Gastroesophageal sphincter (tissue), 4 donors: ENCODE results near the gene PLCD4. TPM values are rescaled to one million over a fixed set of nuclear protein-coding genes. Genes with fewer than 3 reads are reported as not detected.

Source experiments
- ATAC-seq: fragments of 150-250 bp; one replicate; pipeline ENCODE4 v1.9.1; 2016; ENCODE audit warnings: mild to moderate bottlenecking, moderate library complexity
- H3K27ac ChIP-seq, 4 donors: fragments of 200-600 bp; sonication (generic) in 3 of 4; 1 replicate in 3 of 4; 2 replicates in 1 of 4; pipeline ENCODE4 v1.5.1; 2016 to 2019
- H3K27me3 ChIP-seq: fragments of 200-600 bp; sonication (generic); one replicate; pipeline ENCODE4 v1.5.1; 2019
- H3K36me3 ChIP-seq, 2 donors: fragments of 200-600 bp; sonication (generic); one replicate each; pipeline ENCODE4 v1.5.1; 2019; ENCODE audit warnings: control low read depth in 1 of 2
- H3K4me1 ChIP-seq, 3 donors: fragments of 200-600 bp; sonication (generic); 1 replicate in 2 of 3; 2 replicates in 1 of 3; pipeline ENCODE4 v1.5.1; 2016 to 2019; ENCODE audit warnings: control low read depth in 2 of 3
- H3K4me3 ChIP-seq, 2 donors: fragments of 200-600 bp; sonication (generic); one replicate each; pipeline ENCODE4 v1.5.1; 2019; ENCODE audit warnings: mild to moderate bottlenecking in 1 of 2, moderate library complexity in 1 of 2
- H3K9me3 ChIP-seq, 3 donors: fragments of 200-600 bp; sonication (generic); one replicate each; pipeline ENCODE4 v1.5.1; 2017 to 2019; ENCODE audit warnings: control low read depth in 2 of 3
- EP300 ChIP-seq: sonication (generic); formaldehyde crosslinking; IDR thresholded peaks from one replicate; pipeline ENCODE4 v1.6.1; 2017; ENCODE audit warnings: antibody characterized with exemption, mild to moderate bottlenecking
- POLR2A ChIP-seq, 2 donors: fragments of 450-650 bp; IDR thresholded peaks; one replicate each; pipeline ENCODE4 v1.6.1; 2017; ENCODE audit warnings: antibody characterized with exemption in 2 of 2, mild to moderate bottlenecking in 2 of 2, moderate library complexity in 1 of 2
- POLR2AphosphoS5 ChIP-seq: sonication (generic); formaldehyde crosslinking; IDR thresholded peaks from one replicate; pipeline ENCODE4 v1.6.1; 2017; ENCODE audit warnings: antibody characterized with exemption
- WGBS, 2 donors: methylation state at CpG; one replicate each; pipeline ENCODE4 v1.1.5; 2018; ENCODE audit warnings: low coverage in 1 of 2; 5-methylcytosine and 5-hydroxymethylcytosine counted together
- total RNA-seq, 4 donors: library from RNA; depleted of rRNA; stranded (reverse); fragments of >200 nt; gene quantifications; one replicate each; pipeline ENCODE4 v1.1.0, GENCODE V29; 2016
- TF ChIP-seq, protein P1 (sequence below), 4 experiments: fragments of 200-600 bp in 2 of 4; fragments of 450-650 bp in 2 of 4; sonication (generic) in 1 of 4; IDR thresholded peaks; one replicate each; pipeline ENCODE4 v1.5.1; 2017 to 2019; ENCODE audit warnings: antibody characterized with exemption in 4 of 4, mild to moderate bottlenecking in 2 of 4, moderate library complexity in 2 of 4

PLCD4 gene
- total RNA-seq, 4 donors from 2014 or later, result 1.6 to 18.8 (median 9.3) TPM

DNA sequence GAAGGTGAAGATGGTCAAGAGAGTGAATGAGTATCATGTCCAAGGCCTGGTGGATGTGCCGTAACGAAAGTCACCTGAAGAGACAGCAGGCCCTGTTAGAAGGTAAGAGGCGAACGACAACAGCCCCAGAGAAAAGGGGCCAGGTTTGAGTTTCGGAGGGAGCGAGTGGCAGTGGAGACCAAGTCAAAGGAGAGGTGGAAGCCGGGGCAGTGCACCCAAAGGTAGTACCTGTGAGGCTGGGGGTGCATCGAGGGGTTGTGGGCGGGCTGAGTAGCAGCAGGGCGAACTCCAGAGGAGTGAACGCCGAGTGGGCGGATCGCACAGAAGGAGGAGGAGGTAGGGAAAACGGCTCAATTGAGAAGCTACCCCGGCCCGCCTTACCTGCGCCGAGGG lies 39.9 kb upstream of the PLCD4 start:
- H3K4me1 ChIP-seq, result peaks cover 4 to 71% (median 19%) of the 10 kb centered on the region in 3 donors
- WGBS, 2 donors, result 0 to 1% methylated on average over 2 to 14 of the region's 19 CpGs

GRCh38 chr2:218568190-218569037 lies 39.3 kb upstream of the PLCD4 start, which contains the start of the genes CNOT9 and USP37:
TSS of gene CNOT9 (plus strand) at chr2:218568839. CDS start at chr2:218568955, 116 bp downstream.
TSS of gene USP37 (minus strand) at chr2:218568351. CDS start at chr2:218558653, 9,698 bp downstream.
- no peaks in the 10 kb centered on the region for H3K9me3 ChIP-seq
- 0% methylated on average over 25 to 32 of the region's 77 CpGs for WGBS, 2 donors
- H3K27ac ChIP-seq, result peak within 1 kb of the TSS; percentile 90 to 98 (median 94)
- peak; percentile 96 for ATAC-seq
- peaks cover 0 to 23% of the 10 kb centered on the region in 2 donors for H3K36me3 ChIP-seq
- TF ChIP-seq POLR2A (IDR thresholded peaks at IDR 0.05), result peak; percentile 62 to 74
- TF ChIP-seq POLR2AphosphoS5, result peak; percentile 89
- TF ChIP-seq, protein P1, sequence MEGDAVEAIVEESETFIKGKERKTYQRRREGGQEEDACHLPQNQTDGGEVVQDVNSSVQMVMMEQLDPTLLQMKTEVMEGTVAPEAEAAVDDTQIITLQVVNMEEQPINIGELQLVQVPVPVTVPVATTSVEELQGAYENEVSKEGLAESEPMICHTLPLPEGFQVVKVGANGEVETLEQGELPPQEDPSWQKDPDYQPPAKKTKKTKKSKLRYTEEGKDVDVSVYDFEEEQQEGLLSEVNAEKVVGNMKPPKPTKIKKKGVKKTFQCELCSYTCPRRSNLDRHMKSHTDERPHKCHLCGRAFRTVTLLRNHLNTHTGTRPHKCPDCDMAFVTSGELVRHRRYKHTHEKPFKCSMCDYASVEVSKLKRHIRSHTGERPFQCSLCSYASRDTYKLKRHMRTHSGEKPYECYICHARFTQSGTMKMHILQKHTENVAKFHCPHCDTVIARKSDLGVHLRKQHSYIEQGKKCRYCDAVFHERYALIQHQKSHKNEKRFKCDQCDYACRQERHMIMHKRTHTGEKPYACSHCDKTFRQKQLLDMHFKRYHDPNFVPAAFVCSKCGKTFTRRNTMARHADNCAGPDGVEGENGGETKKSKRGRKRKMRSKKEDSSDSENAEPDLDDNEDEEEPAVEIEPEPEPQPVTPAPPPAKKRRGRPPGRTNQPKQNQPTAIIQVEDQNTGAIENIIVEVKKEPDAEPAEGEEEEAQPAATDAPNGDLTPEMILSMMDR (IDR thresholded peaks at IDR 0.05), result peak in 2 of 4 experiments; percentile 18 to 19
- peak; percentile 39 for TF ChIP-seq EP300
- peak within 1 kb of the TSS; percentile 66 to 71 for H3K4me3 ChIP-seq
- peaks cover 4 to 68% (median 19%) of the 10 kb centered on the region in 3 donors for H3K4me1 ChIP-seq
- no peaks in the 10 kb centered on the region for H3K27me3 ChIP-seq

More for the DNA sequence above, 39.9 kb upstream of the PLCD4 start:
- peak; percentile 50 for ATAC-seq
- Histone ChIP-seq H3K36me3 (peaks cover 0 to 22% of the 10 kb centered on the region in 2 donors), H3K9me3 (no peaks in the 10 kb centered on the region), H3K27ac (peak overlapping the region; percentile 90 to 98 (median 94)), H3K27me3 (no peaks in the 10 kb centered on the region), H3K4me3 (peak overlapping the region; percentile 63 to 66)
- TF ChIP-seq POLR2AphosphoS5 (no peak), POLR2A (IDR thresholded peaks at IDR 0.05) (no peak), EP300 (no peak)
- TF ChIP-seq, protein P1 (IDR thresholded peaks at IDR 0.05), result no peak

- WGBS, 2 donors, result 0 to 1% methylated on average over 4 to 18 of the region's 31 CpGs
- TF ChIP-seq EP300 (no peak), POLR2A (IDR thresholded peaks at IDR 0.05) (no peak), POLR2AphosphoS5 (no peak)
- TF ChIP-seq, protein P1 (IDR thresholded peaks at IDR 0.05), result no peak
- H3K4me1 ChIP-seq, result peaks cover 4 to 62% (median 19%) of the 10 kb centered on the region in 3 donors
These were observed 38.7 kb upstream of the PLCD4 start for GRCh38 chr2:218569038-218569431.

DNA sequence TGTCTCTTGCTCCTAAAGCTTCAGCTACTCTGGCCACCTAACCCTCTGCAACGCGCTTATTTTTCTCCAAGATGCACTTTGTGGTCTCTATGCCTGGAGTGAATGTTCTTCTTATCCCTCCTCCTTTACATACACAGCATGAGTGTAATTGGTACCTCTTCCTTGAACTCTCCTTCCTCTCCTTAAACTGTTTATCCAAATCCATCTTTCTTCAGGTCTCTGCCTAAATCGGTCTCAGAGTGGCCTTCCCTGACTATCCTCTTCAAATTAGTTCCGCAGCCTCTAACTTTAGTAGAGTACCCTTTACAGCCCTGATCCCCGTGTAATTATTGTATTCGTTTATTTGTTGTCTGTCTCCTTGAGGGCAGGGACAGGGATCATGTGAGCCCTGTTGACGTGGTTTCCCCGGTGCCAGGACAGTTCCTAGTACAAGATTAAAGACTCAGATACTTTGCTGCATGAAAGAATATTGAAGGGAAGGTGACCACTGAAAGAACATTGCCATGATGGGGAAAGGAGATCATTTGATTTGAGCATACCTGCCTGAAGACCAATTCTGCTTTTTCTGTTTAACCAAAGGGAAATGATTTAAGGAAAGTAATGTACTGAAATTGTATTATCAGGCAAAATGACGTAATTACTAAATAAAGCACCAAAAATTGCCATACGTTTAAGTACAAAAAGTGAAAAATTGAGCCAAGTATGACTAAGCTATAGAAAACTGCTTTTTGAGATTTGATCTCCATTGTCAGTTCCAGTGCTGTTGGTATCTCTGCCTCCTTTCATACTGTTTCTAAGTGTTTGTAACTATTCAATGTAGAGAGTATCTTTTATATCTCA lies 37.8 kb upstream of the PLCD4 start:
- TF ChIP-seq, protein P1 (IDR thresholded peaks at IDR 0.05), result no peak
- TF ChIP-seq EP300 (no peak), POLR2AphosphoS5 (no peak), POLR2A (IDR thresholded peaks at IDR 0.05) (no peak)
- Histone ChIP-seq H3K9me3 (no peaks in the 10 kb centered on the region), H3K27me3 (no peaks in the 10 kb centered on the region), H3K4me1 (peaks cover 4 to 62% (median 19%) of the 10 kb centered on the region in 3 donors), H3K36me3 (peaks cover 0 to 29% of the 10 kb centered on the region in 2 donors), H3K27ac (peak overlapping the region; percentile 74 to 98 (median 94)), H3K4me3 (peak overlapping the region; percentile 66 to 71)
- no peak for ATAC-seq
- 1 to 2% methylated on average over 6 to 10 of the region's 10 CpGs for WGBS, 2 donors

More at GRCh38 chr2:218569038-218569431, 38.7 kb upstream of the PLCD4 start:
- Histone ChIP-seq H3K36me3 (peaks cover 0 to 23% of the 10 kb centered on the region in 2 donors), H3K9me3 (no peaks in the 10 kb centered on the region), H3K4me3 (peak overlapping the region; percentile 66 to 71), H3K27ac (peak overlapping the region; percentile 74 to 98 (median 94)), H3K27me3 (no peaks in the 10 kb centered on the region)
- ATAC-seq, result peak; percentile 11
